HCT116 (cell line): ENCODE data around the gene LRRIQ3. TPM values are rescaled to one million over a fixed set of nuclear protein-coding genes. Genes with fewer than 3 reads are reported as not detected.

Source experiments
- ATAC-seq: fragments of 200-7000 bp; cut with Tn5 transposase; 2 replicates; pipeline ENCODE4 v1.9.1; 2020; ENCODE audit warnings: mild to moderate bottlenecking, moderate library complexity
- BruUV-seq: library from RNA; stranded (reverse); fragments of 400-500 nt; replicated peaks from 2 replicates; lab custom pipeline; 2021; lab: Mats Ljungman, UMichigan
- CTCF ChIA-PET: fragments of 300-600 bp; sonication (Branson Sonifier 250); formaldehyde crosslinking; loops from one replicate; lab custom pipeline; 2021; ENCODE audit warnings: antibody characterized with exemption; lab: Charles Lee
- POLR2A ChIA-PET: fragments of 300-600, 350-600 bp; sonication (Branson Sonifier 250); formaldehyde crosslinking; loops from one replicate; lab custom pipeline; 2021; ENCODE audit warnings: antibody characterized with exemption; lab: Charles Lee
- RAD21 ChIA-PET, 2 experiments: fragments of 300-600 bp; sonication (Branson Sonifier 250); formaldehyde crosslinking; loops; one replicate each; lab custom pipeline; 2023; ENCODE audit warnings: low total read pairs in 2 of 2; ENCODE audit not compliant: uncharacterized antibody in 2 of 2, unreplicated experiment in 2 of 2, low non-redundant PET in 1 of 2; lab: Charles Lee
- DNase-seq: peaks from one replicate; pipeline ENCODE4 v3.0.0-alpha.2; 2010; ENCODE audit warnings: low read depth, low spot score
- H2AFZ ChIP-seq: fragments of 200-600 bp; shearing (Covaris generic), sonication (generic); 2 replicates; pipeline ENCODE4 v1.6.1; 2017; ENCODE audit warnings: low read depth, mixed run types, mixed read lengths, antibody characterized with exemption, low read length; ENCODE audit not compliant: poor library complexity, severe bottlenecking
- H3K27ac ChIP-seq: 2 replicates; pipeline ENCODE4 v1.5.1; 2012; ENCODE audit warnings: low read depth, low read length
- H3K27me3 ChIP-seq: fragments of 200-600 bp; sonication (generic); 2 replicates; pipeline ENCODE4 v1.6.1; 2016; ENCODE audit warnings: mixed run types, low read length, mixed read lengths; ENCODE audit not compliant: insufficient read depth
- H3K36me3 ChIP-seq, 2 experiments: fragments of 200-500 bp in 1 of 2; fragments of 200-600 bp in 1 of 2; sonication (Bioruptor generic) in 1 of 2; sonication (generic) in 1 of 2; 2 replicates each; pipeline versions ENCODE4 v1.5.1 to v1.6.1; 2014 to 2016; ENCODE audit warnings: low read length in 2 of 2, inconsistent platforms in 1 of 2, mixed read lengths in 1 of 2, mixed run types in 1 of 2; ENCODE audit not compliant: insufficient read depth in 2 of 2, control insufficient read depth in 1 of 2
- H3K4me1 ChIP-seq, 2 experiments: fragments of 200-600 bp in 1 of 2; sonication (generic) in 1 of 2; 2 replicates each; pipeline versions ENCODE4 v1.5.1 to v1.6.1; 2012 to 2017; ENCODE audit warnings: low read length in 2 of 2, inconsistent platforms in 1 of 2, mild to moderate bottlenecking in 1 of 2, mixed read lengths in 1 of 2, mixed run types in 1 of 2, moderate library complexity in 1 of 2; ENCODE audit not compliant: insufficient read depth in 2 of 2, control insufficient read depth in 1 of 2
- H3K4me2 ChIP-seq: fragments of 200-600 bp; sonication (generic); 2 replicates; pipeline ENCODE4 v1.6.1; 2017; ENCODE audit warnings: mixed run types, low read length, mixed read lengths
- H3K4me3 ChIP-seq, 2 experiments: fragments of 200-600 bp in 1 of 2; sonication (generic) in 1 of 2; replicated peaks in 1 of 2; 2 replicates each; pipeline ENCODE4 v1.5.1; 2011 to 2016; ENCODE audit warnings: low read length in 2 of 2, control low read depth in 1 of 2, low read depth in 1 of 2, mild to moderate bottlenecking in 1 of 2, mixed read lengths in 1 of 2, mixed run types in 1 of 2
- H3K79me2 ChIP-seq: fragments of 200-600 bp; sonication (generic); 2 replicates; pipeline ENCODE4 v1.6.1; 2017; ENCODE audit warnings: mild to moderate bottlenecking, mixed run types, low read length, moderate library complexity, mixed read lengths; ENCODE audit not compliant: insufficient read depth
- H3K9ac ChIP-seq: fragments of 200-600 bp; sonication (generic); 2 replicates; pipeline ENCODE4 v1.6.1; 2016; ENCODE audit warnings: low read length, mixed read lengths
- H3K9me2 ChIP-seq: fragments of 200-600 bp; sonication (generic), shearing (Covaris generic); 2 replicates; pipeline ENCODE4 v1.6.1; 2017; ENCODE audit warnings: mixed run types, mild to moderate bottlenecking, moderate library complexity; ENCODE audit not compliant: insufficient read depth
- H3K9me3 ChIP-seq, 2 experiments: fragments of 200-500 bp in 1 of 2; fragments of 200-600 bp in 1 of 2; sonication (Bioruptor generic) in 1 of 2; sonication (generic) in 1 of 2; 2 replicates each; pipeline ENCODE4 v1.6.1; 2014 to 2017; ENCODE audit warnings: low read length in 2 of 2, mixed read lengths in 2 of 2, inconsistent platforms in 1 of 2, low read depth in 1 of 2, mild to moderate bottlenecking in 1 of 2, mixed run types in 1 of 2, moderate library complexity in 1 of 2; ENCODE audit not compliant: control insufficient read depth in 1 of 2, insufficient read depth in 1 of 2
- H4K20me1 ChIP-seq: fragments of 200-600 bp; sonication (generic), shearing (Covaris generic); 2 replicates; pipeline ENCODE4 v1.6.1; 2017; ENCODE audit warnings: mixed run types, mild to moderate bottlenecking, moderate library complexity; ENCODE audit not compliant: insufficient read depth
- EGR1 ChIP-seq: IDR thresholded peaks from 2 replicates; pipeline ENCODE4 v1.6.1; 2012; ENCODE audit warnings: low read depth
- SRF ChIP-seq: IDR thresholded peaks from 2 replicates; pipeline ENCODE4 v1.6.1; 2012; ENCODE audit warnings: low read depth
- ZNF274 ChIP-seq: fragments of 200-500 bp; sonication (Bioruptor generic); IDR thresholded peaks from 2 replicates; pipeline ENCODE4 v1.6.1; 2014; ENCODE audit warnings: mild to moderate bottlenecking, low read depth, low read length, inconsistent platforms
- intact Hi-C: fragments of 100-400 bp; cut with micrococcal nuclease; formaldehyde crosslinking; loops from 2 replicates; pipeline ENCODE4 v1.10.0; 2022
- total RNA-seq: library from RNA; stranded (reverse); gene quantifications from one replicate; pipeline ENCODE4 v1.2.1, GENCODE V29; 2021; ENCODE audit not compliant: unreplicated experiment
- TF ChIP-seq, protein P1 (sequence below): IDR thresholded peaks from 2 replicates; pipeline ENCODE4 v1.6.1; 2012; ENCODE audit warnings: low read depth
- TF ChIP-seq, protein P2 (sequence below), 3 experiments: fragments of 200-600 bp in 1 of 3; sonication (generic) in 1 of 3; IDR thresholded peaks in 2 of 3; conservative IDR thresholded peaks in 1 of 3; 2 replicates each; pipeline ENCODE4 v1.5.1; 2012 to 2017; ENCODE audit warnings: low read depth in 2 of 3, low read length in 2 of 3, antibody characterized with exemption in 1 of 3, borderline replicate concordance in 1 of 3, control low read depth in 1 of 3, mild to moderate bottlenecking in 1 of 3, mixed read lengths in 1 of 3, mixed run types in 1 of 3, moderate library complexity in 1 of 3; ENCODE audit not compliant: insufficient read depth in 1 of 3
- TF ChIP-seq, protein P3 (sequence below): IDR thresholded peaks from 2 replicates; pipeline ENCODE4 v1.6.1; 2012

Gene LRRIQ3
- total RNA-seq, 1 experiment from 2014 or later: 1.1 TPM

DNA sequence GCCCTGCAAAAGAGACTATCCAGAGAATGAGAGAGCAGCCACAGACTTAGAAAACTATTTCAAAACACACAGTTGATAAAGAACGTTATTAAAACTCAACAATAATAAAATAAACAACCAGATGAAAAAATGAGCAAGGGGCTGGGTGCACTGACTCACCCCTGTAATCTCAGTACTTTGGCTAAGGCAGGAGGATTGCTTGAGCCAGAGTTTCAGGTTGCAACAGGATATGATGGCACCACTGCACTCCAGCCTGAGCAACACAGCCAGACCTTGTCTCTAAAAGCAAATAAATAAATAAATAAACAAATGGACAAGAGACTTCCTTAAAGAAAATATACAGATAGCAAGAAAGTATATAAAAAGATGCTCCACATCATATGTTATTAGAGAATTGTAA lies 144.6 kb downstream of the LRRIQ3 start:
- ATAC-seq: no peak
- POLR2A ChIA-PET: no interaction called here
- intact Hi-C loops: no loop called here

More for the DNA sequence above, 144.6 kb downstream of the LRRIQ3 start:
- no peaks in the 10 kb centered on the region for H3K27me3 ChIP-seq
- H2AFZ ChIP-seq: no peak overlapping the region
- no peak overlapping the region for H3K4me3 ChIP-seq
- CTCF ChIA-PET: no interaction called here
- H4K20me1 ChIP-seq: no peaks in the 10 kb centered on the region
- no peaks in the 10 kb centered on the region; a peak in 1 of 4 replicates for H3K9me3 ChIP-seq
- no peaks in the 10 kb centered on the region for H3K9me2 ChIP-seq
- H3K4me1 ChIP-seq: no peaks in the 10 kb centered on the region
- H3K36me3 ChIP-seq: no peaks in the 10 kb centered on the region
- TF ChIP-seq, protein P1, sequence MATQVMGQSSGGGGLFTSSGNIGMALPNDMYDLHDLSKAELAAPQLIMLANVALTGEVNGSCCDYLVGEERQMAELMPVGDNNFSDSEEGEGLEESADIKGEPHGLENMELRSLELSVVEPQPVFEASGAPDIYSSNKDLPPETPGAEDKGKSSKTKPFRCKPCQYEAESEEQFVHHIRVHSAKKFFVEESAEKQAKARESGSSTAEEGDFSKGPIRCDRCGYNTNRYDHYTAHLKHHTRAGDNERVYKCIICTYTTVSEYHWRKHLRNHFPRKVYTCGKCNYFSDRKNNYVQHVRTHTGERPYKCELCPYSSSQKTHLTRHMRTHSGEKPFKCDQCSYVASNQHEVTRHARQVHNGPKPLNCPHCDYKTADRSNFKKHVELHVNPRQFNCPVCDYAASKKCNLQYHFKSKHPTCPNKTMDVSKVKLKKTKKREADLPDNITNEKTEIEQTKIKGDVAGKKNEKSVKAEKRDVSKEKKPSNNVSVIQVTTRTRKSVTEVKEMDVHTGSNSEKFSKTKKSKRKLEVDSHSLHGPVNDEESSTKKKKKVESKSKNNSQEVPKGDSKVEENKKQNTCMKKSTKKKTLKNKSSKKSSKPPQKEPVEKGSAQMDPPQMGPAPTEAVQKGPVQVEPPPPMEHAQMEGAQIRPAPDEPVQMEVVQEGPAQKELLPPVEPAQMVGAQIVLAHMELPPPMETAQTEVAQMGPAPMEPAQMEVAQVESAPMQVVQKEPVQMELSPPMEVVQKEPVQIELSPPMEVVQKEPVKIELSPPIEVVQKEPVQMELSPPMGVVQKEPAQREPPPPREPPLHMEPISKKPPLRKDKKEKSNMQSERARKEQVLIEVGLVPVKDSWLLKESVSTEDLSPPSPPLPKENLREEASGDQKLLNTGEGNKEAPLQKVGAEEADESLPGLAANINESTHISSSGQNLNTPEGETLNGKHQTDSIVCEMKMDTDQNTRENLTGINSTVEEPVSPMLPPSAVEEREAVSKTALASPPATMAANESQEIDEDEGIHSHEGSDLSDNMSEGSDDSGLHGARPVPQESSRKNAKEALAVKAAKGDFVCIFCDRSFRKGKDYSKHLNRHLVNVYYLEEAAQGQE: no peak
- TF ChIP-seq SRF: no peak
- TF ChIP-seq, protein P2, sequence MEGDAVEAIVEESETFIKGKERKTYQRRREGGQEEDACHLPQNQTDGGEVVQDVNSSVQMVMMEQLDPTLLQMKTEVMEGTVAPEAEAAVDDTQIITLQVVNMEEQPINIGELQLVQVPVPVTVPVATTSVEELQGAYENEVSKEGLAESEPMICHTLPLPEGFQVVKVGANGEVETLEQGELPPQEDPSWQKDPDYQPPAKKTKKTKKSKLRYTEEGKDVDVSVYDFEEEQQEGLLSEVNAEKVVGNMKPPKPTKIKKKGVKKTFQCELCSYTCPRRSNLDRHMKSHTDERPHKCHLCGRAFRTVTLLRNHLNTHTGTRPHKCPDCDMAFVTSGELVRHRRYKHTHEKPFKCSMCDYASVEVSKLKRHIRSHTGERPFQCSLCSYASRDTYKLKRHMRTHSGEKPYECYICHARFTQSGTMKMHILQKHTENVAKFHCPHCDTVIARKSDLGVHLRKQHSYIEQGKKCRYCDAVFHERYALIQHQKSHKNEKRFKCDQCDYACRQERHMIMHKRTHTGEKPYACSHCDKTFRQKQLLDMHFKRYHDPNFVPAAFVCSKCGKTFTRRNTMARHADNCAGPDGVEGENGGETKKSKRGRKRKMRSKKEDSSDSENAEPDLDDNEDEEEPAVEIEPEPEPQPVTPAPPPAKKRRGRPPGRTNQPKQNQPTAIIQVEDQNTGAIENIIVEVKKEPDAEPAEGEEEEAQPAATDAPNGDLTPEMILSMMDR (IDR thresholded peaks at IDR 0.05 in 2 of 3, conservative IDR thresholded peaks at IDR 0.05 in 1 of 3; ENCODE audit: borderline replicate concordance in 1 of 3, insufficient read depth in 1 of 3, low read depth in 2 of 3, low read length in 2 of 3): no peak
- no peak for TF ChIP-seq EGR1
- TF ChIP-seq, protein P3, sequence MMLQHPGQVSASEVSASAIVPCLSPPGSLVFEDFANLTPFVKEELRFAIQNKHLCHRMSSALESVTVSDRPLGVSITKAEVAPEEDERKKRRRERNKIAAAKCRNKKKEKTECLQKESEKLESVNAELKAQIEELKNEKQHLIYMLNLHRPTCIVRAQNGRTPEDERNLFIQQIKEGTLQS: no peak
- TF ChIP-seq ZNF274: no peak
- H3K9ac ChIP-seq: no peak overlapping the region
- no peak overlapping the region for H3K27ac ChIP-seq
- DNase-seq: no peak
- H3K79me2 ChIP-seq: no peaks in the 10 kb centered on the region
- no peak overlapping the region for H3K4me2 ChIP-seq
- RAD21 ChIA-PET: no interaction called here
- no TSS peak for BruUV-seq
